Breast epithelium (tissue), 3 donors: ENCODE measurements around the gene CFAP91.

Experiments used
- CTCF ChIP-seq, 3 donors: fragments of 450-650 bp; IDR thresholded peaks; one replicate each; pipeline ENCODE4 v1.5.1; 2016 to 2017; ENCODE audit warnings: antibody characterized with exemption in 3 of 3, mild to moderate bottlenecking in 3 of 3, moderate library complexity in 3 of 3
- POLR2A ChIP-seq: fragments of 450-650 bp; IDR thresholded peaks from one replicate; pipeline ENCODE4 v1.6.1; 2016; ENCODE audit warnings: antibody characterized with exemption, mild to moderate bottlenecking, moderate library complexity
- POLR2AphosphoS5 ChIP-seq, 3 donors: sonication (generic); formaldehyde crosslinking; IDR thresholded peaks; one replicate each; pipeline ENCODE4 v1.6.1; 2017; ENCODE audit warnings: antibody characterized with exemption in 3 of 3

GRCh38 chr3:119681279-119681678 is 21.5 kb upstream of the CFAP91 start:
- TF ChIP-seq POLR2A (no peak), CTCF (IDR thresholded peaks at IDR 0.05) (peak in 1 of 3 donors; percentile 34), POLR2AphosphoS5 (IDR thresholded peaks at IDR 0.05) (no peak)
